Occipital lobe (tissue), 3 donors: ENCODE data around the gene ITGB7. TPM values are rescaled to one million over a fixed set of nuclear protein-coding genes. Genes with fewer than 3 reads are reported as not detected.

Source experiments
- DNase-seq: peaks from one replicate; lab custom pipeline; 2025; lab: John Stamatoyannopoulos, UW
- small RNA-seq: library from RNA; depleted of rRNA; stranded (forward); fragments of <200 nt; gene quantifications from one replicate; pipeline ENCODE3, GENCODE V24; 2014
- total RNA-seq: library from RNA; depleted of rRNA; stranded (reverse); fragments of >200 nt; gene quantifications from one replicate; pipeline ENCODE4 v1.2.3, GENCODE V29; 2014

The ITGB7 gene
- total RNA-seq, 1 donor from 2014 or later = not detected

GRCh38 chr12:53152390-53152789, 54.7 kb downstream of the ITGB7 start:
- DNase-seq = no peak

DNA sequence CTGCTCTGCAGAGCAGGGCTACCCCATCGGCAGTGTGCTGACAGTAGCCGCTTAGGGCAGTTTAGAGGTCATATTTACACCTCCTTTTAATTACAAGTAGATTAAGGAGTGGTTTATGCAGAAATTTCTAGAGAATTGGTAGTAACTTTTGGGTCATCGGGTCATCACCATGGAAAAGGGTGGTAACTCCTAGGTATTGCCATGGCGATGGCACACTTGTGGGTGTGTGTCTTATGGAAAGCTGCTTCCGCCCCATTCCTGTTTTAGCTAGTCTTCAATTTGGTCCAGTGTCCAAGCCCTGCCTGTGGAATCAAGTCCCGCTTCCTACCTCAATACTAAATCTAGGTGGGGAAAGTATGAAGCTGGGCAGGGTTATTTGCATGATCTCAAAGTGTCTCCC, 56.0 kb downstream of the ITGB7 start:
- no peak for DNase-seq

DNA sequence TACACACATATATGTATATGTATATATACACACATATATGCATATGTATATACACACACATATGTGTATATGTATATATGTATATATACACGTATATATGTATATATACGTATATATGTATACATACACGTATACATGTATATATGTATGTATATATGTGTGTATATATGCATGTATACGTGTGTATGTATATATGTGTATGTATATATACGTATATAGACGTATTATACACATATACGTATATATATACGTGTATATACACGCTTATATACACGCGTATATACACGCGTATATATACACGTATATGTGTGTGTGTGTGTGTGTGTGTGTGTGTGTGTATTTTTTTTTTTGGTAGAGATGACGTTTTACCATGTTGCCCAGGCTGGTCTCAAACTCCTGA, 59.4 kb downstream of the ITGB7 start:
- DNase-seq = no peak

DNA sequence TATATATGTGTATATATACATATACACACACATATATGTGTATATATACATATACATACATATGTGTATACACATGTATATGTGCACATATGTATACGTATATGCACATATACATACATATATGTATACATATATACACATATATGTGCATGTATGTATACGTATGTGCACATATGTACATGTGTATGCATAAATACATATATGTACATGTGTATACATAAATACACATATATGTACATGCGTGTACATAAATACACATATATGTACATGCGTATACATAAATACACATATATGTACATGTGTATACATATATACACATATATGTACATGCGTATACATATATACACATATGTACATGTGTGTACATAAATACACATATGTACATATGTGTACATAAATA, 59.9 kb downstream of the ITGB7 start:
- DNase-seq = no peak

GRCh38 chr12:53145383-53146260, 61.4 kb downstream of the ITGB7 start:
- no peak for DNase-seq

DNA sequence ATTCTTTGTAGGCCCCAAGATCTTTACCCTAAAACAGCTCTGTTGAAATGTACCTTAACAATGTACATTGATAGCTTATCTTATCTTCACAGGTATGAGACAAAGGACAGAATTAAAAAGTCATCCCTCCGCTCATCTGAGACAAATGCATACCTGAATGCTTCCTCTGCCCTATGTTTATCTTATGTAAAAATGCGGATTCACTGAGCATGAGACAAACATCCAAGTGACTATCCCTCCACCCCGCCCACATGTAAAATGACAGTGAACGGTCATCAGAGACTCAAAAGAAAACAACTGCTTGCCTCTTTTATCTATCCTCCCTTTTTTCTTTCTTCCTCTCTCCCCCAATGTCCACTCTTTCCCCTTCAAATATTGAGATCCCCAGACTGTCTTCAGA, 63.7 kb downstream of the ITGB7 start:
- DNase-seq = no peak

Small RNA genes within 50 kb of the gene (small RNA-seq; reads per million reads assigned to genes)
- not detected for gene HIGD1AP1

Other genes with a start within 250 kb of the ITGB7 start
- 1,381 TPM for gene EIF4B, start 200.8 kb downstream of the ITGB7 start, total RNA-seq
- 11.1 TPM for gene TNS2, start 157.2 kb downstream of the ITGB7 start, total RNA-seq
- 29.6 TPM for gene SPRYD3, start 127.9 kb downstream of the ITGB7 start, total RNA-seq
- gene IGFBP6, start 109.6 kb downstream of the ITGB7 start, total RNA-seq = 6.2 TPM
- gene SOAT2, start 103.8 kb downstream of the ITGB7 start, total RNA-seq = not detected
- 19.7 TPM for gene ZNF740, start 26.5 kb downstream of the ITGB7 start, total RNA-seq
- gene CSAD, start 26.3 kb downstream of the ITGB7 start, total RNA-seq = 26.0 TPM
- gene RARG, start 25.0 kb upstream of the ITGB7 start, total RNA-seq = 7.6 TPM
- gene ESPL1, start 61.0 kb upstream of the ITGB7 start, total RNA-seq = 1.7 TPM
- 423 TPM for gene PFDN5, start 88.3 kb upstream of the ITGB7 start, total RNA-seq
- gene MYG1, start 92.4 kb upstream of the ITGB7 start, total RNA-seq = 39.5 TPM
- gene AAAS, start 114.4 kb upstream of the ITGB7 start, total RNA-seq = 28.9 TPM
- not detected for gene SP7, start 129.1 kb upstream of the ITGB7 start, total RNA-seq
- gene SP1, start 172.9 kb upstream of the ITGB7 start, total RNA-seq = 14.8 TPM
- not detected for gene AMHR2, start 216.6 kb upstream of the ITGB7 start, total RNA-seq
- 5.9 TPM for gene PRR13, start 234.5 kb upstream of the ITGB7 start, total RNA-seq
- gene PCBP2, start 244.9 kb upstream of the ITGB7 start, total RNA-seq = 181 TPM